NOMO-1 treated with dmso at 0.1 percent for 144 hours (cell line): ENCODE results near the gene RRM2.

Experiments used
- DNase-seq: peaks from one replicate; lab custom pipeline; 2025; ENCODE audit not compliant: unreplicated experiment; lab: John Stamatoyannopoulos, UW

The RRM2 gene

GRCh38 chr2:10170256-10170655 is 47.7 kb downstream of the RRM2 start:
- no peak for DNase-seq

- no peak for DNase-seq
Measured at GRCh38 chr2:10171006-10171800, 48.7 kb downstream of the RRM2 start.

GRCh38 chr2:10172033-10172871 is 49.7 kb downstream of the RRM2 start:
- no peak for DNase-seq

GRCh38 chr2:10173258-10174005 is 50.9 kb downstream of the RRM2 start:
- no peak for DNase-seq

- DNase-seq, result no peak
Measured at GRCh38 chr2:10174173-10174572, 51.6 kb downstream of the RRM2 start.

GRCh38 chr2:10175441-10175840 is 52.9 kb downstream of the RRM2 start:
- no peak for DNase-seq

- no peak for DNase-seq
Measured at GRCh38 chr2:10178751-10179150, 56.2 kb downstream of the RRM2 start.

- no peak for DNase-seq
Measured at GRCh38 chr2:10179422-10179821, 56.9 kb downstream of the RRM2 start.

GRCh38 chr2:10180229-10180628 is 57.7 kb downstream of the RRM2 start:
- no peak for DNase-seq
